K562 (cell line): ENCODE results near the gene TP53TG5. TPM values are rescaled to one million over a fixed set of nuclear protein-coding genes. Genes with fewer than 3 reads are reported as not detected.

ENCODE experiments used
- ZNF407 ChIP-seq: fragments of 450-650 bp; IDR thresholded peaks from 2 replicates; pipeline ENCODE4 v1.6.1; 2016; ENCODE audit warnings: low read depth
- polyA plus RNA-seq, 8 experiments: library from polyadenylated mRNA; depleted of rRNA in 4 of 8; stranded (reverse) in 5 of 8; unstranded in 3 of 8; fragments of >200 nt; fragmentation: Nextera tagmentation in 2 of 8; fragmentation: Illumina TruSeq in 1 of 8; extraction: Ambion mirVana in 2 of 8; extraction: Trizol in 1 of 8; gene quantifications; 2 replicates each; pipeline versions ENCODE4 v1.2.1 to v1.2.3, GENCODE V29; 2011 to 2014; ENCODE audit warnings: inconsistent platforms in 1 of 8, missing spikeins in 1 of 8
- total RNA-seq, 7 experiments: library from RNA; depleted of rRNA in 6 of 7; stranded (reverse); fragments of >200 nt in 6 of 7; fragmentation: Illumina TruSeq in 2 of 7; extraction: Trizol in 2 of 7; gene quantifications; 2 replicates each; pipeline versions ENCODE4 v1.2.1 to v1.2.3, GENCODE V29; 2011 to 2021; ENCODE audit warnings: low replicate concordance in 1 of 7

The TP53TG5 gene
- total and polyA plus RNA-seq, 9 of the 15 experiments (the other 6 are each of a cell fraction or from before 2014, with no cell fraction given) = 0.04 to 0.05 (median 0.04) TPM; not detected in 6

GRCh38 chr20:45408646-45409213 lies 30.6 kb upstream of the TP53TG5 start (continued):
- TF ChIP-seq ZNF407 = no peak
